Limb (tissue), 2 donors: Measurements from ENCODE around the gene PCDHGA12.
A peak's percentile ranks its signal among the peaks of the same experiment; 100 is the strongest.
"Not testable (repeated sequence)": the region's sequence is repeated elsewhere in the genome, so short reads cannot be mapped to it uniquely, and the experiment has no call there.

ENCODE experiments used
- DNase-seq, 2 donors: peaks; one replicate each; pipeline ENCODE4 v3.0.0-alpha.2; 2016; ENCODE audit errors: extremely low spot score in 2 of 2

Gene PCDHGA12

GRCh38 chr5:141407790-141408505 is 22.4 kb upstream of the PCDHGA12 start, which contains the start of gene PCDHGB6:
Gene PCDHGB6 (plus strand): TSS chr5:141408021. CDS start chr5:141408203, 182 bp downstream.
- DNase-seq, result peak; percentile 16 to 61

- no peak for DNase-seq
These were observed 20.6 kb upstream of the PCDHGA12 start for GRCh38 chr5:141409598-141410306.

- DNase-seq, result no peak
These were observed 18.7 kb upstream of the PCDHGA12 start for GRCh38 chr5:141411575-141411974.

GRCh38 chr5:141412854-141413539 is 17.3 kb upstream of the PCDHGA12 start, which contains the start of gene PCDHGA10:
Gene PCDHGA10 (plus strand): TSS chr5:141412987. CDS start chr5:141413176, 189 bp downstream.
- DNase-seq, result peak in 1 of 2 donors; percentile 5

- no peak for DNase-seq
These were observed 16.7 kb upstream of the PCDHGA12 start for GRCh38 chr5:141413540-141414069.

- not testable (repeated sequence) for DNase-seq
These were observed 15.6 kb upstream of the PCDHGA12 start for GRCh38 chr5:141414548-141415274.

- DNase-seq, result not testable (repeated sequence)
These were observed 15.1 kb upstream of the PCDHGA12 start for GRCh38 chr5:141415275-141415618.

- DNase-seq, result peak; percentile 44 to 67
These were observed 12.7 kb upstream of the PCDHGA12 start, which contains the start of gene PCDHGB7 for GRCh38 chr5:141417494-141418172. Gene PCDHGB7 (plus strand): TSS chr5:141417677. CDS start chr5:141417860, 183 bp downstream.

GRCh38 chr5:141419074-141419880 is 11.0 kb upstream of the PCDHGA12 start:
- no peak for DNase-seq

GRCh38 chr5:141420855-141421488 is 9.3 kb upstream of the PCDHGA12 start, which contains the start of gene PCDHGA11:
Gene PCDHGA11 (plus strand): TSS chr5:141421051. CDS start chr5:141421228, 177 bp downstream.
- DNase-seq, result no peak

GRCh38 chr5:141421489-141421855 is 8.8 kb upstream of the PCDHGA12 start:
- no peak for DNase-seq

GRCh38 chr5:141422742-141423291 is 7.5 kb upstream of the PCDHGA12 start:
- DNase-seq, result no peak

GRCh38 chr5:141427783-141428426 is 2.4 kb upstream of the PCDHGA12 start:
- no peak for DNase-seq

- no peak for DNase-seq
These were observed 979 bp downstream of the PCDHGA12 start for GRCh38 chr5:141431286-141431685.

GRCh38 chr5:141432308-141432707 is 2.0 kb downstream of the PCDHGA12 start:
- DNase-seq, result not testable (repeated sequence)

GRCh38 chr5:141432726-141433125 is 2.4 kb downstream of the PCDHGA12 start:
- not testable (repeated sequence) for DNase-seq

- DNase-seq, result no peak
These were observed 3.7 kb downstream of the PCDHGA12 start for GRCh38 chr5:141434006-141434405.

- DNase-seq, result no peak
These were observed 6.9 kb downstream of the PCDHGA12 start for GRCh38 chr5:141437221-141437620.
